Fibroblast of peridontal ligament (primary cell): Measurements from ENCODE around the gene AOAH.

ENCODE experiments used
- DNase-seq: peaks from one replicate; pipeline ENCODE4 v3.0.0-alpha.2; 2010; ENCODE audit errors: extremely low read depth

AOAH gene, protein sequence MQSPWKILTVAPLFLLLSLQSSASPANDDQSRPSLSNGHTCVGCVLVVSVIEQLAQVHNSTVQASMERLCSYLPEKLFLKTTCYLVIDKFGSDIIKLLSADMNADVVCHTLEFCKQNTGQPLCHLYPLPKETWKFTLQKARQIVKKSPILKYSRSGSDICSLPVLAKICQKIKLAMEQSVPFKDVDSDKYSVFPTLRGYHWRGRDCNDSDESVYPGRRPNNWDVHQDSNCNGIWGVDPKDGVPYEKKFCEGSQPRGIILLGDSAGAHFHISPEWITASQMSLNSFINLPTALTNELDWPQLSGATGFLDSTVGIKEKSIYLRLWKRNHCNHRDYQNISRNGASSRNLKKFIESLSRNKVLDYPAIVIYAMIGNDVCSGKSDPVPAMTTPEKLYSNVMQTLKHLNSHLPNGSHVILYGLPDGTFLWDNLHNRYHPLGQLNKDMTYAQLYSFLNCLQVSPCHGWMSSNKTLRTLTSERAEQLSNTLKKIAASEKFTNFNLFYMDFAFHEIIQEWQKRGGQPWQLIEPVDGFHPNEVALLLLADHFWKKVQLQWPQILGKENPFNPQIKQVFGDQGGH

GRCh38 chr7:36723951-36724664, at the start of gene AOAH:
TSS of gene AOAH (minus strand) at chr7:36724494. CDS start at chr7:36724148, 346 bp downstream.
- DNase-seq = no peak

DNA sequence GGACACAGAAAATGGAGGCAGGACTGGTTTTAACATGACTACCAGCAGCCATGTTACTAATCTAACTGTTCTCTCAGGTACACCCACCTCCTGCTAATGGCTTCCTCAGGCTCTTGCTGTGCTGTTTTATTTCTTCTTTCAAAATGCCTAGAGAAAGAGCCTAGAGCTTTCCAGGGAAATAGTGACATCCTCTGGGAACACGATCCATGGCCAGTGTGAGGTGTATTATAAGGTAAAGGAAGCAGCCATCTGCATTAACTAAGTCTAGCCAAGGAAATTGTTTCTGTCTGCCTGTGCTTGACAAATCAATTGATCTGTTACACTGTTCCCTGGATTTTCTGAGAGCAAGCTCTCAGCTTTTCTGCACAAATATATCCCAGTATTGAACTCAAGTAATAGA, 42.2 kb upstream of the AOAH start:
- DNase-seq = no peak

DNA sequence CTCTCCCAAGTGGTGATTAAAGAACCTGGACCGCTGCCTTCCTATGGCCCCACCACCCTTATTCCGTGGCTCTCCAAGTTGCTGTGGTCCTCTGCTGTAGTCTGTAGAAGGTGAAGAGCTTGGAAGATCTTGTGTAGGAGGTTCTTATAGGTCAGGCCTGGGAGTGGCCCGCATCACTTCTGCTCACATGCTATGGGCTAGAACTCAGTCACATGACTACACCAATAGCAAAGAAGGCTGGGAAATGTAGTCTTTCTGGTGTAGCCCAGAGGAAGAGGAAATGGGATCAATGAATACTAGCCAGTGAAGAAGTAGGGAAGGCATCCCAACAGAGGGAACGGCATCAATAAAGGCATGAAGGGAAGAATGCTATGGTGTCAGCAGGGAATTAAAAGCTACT, 41.3 kb upstream of the AOAH start:
- no peak for DNase-seq

GRCh38 chr7:36764929-36765328, 40.6 kb upstream of the AOAH start:
- DNase-seq = no peak

DNA sequence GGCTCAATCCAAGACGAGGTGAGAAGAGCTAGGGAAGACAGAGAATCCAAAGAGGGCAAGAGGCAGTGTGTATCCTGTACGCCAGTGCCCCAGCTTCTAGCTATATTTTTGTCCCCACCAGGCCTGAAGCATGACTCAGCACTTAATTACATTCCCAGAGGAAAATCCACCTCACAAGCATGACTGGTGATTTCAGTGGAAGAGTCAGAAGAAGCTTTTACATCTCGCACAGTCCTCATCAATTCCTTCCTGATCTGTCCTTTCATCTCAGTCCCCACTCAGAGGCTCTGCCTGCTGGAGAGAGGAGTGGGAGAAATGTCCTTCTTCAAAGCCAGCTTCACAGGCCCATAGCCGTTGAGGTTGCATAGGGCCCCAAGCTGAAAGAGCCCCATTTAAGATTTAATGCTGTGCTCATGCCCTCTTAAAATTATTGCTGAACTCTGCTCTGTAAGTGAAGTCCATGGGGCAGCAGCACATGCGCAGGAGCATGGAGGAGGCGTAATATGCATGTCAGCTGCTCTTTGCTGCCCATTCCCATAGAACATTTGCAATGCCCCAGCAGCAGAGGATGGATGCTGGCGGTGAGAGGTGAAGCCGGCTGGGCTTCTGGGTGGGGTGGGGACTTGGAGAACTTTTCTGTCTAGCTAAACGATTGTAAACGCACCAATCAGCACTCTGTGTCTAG, 39.0 kb upstream of the AOAH start:
- DNase-seq = no peak

DNA sequence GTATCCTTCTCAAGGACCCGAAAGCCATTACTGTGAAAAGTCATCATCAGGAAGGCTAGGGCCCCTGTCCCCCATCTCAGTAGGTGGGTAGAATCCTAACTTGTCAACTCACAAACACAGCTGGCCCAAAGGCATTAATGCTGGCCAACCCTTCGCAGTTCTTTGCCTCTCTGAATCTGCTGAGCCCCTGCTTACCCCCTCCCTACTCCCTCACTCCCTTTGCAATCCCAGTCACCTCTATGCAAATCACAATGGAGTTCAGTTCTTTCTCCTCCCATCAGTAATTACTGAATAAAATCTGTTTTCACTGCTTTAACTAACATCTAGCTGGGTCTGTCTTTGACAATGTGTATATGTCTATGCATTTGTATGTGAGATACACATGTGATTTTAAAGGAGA, 38.1 kb upstream of the AOAH start:
- no peak for DNase-seq

GRCh38 chr7:36761835-36762234, 37.5 kb upstream of the AOAH start:
- DNase-seq = no peak

DNA sequence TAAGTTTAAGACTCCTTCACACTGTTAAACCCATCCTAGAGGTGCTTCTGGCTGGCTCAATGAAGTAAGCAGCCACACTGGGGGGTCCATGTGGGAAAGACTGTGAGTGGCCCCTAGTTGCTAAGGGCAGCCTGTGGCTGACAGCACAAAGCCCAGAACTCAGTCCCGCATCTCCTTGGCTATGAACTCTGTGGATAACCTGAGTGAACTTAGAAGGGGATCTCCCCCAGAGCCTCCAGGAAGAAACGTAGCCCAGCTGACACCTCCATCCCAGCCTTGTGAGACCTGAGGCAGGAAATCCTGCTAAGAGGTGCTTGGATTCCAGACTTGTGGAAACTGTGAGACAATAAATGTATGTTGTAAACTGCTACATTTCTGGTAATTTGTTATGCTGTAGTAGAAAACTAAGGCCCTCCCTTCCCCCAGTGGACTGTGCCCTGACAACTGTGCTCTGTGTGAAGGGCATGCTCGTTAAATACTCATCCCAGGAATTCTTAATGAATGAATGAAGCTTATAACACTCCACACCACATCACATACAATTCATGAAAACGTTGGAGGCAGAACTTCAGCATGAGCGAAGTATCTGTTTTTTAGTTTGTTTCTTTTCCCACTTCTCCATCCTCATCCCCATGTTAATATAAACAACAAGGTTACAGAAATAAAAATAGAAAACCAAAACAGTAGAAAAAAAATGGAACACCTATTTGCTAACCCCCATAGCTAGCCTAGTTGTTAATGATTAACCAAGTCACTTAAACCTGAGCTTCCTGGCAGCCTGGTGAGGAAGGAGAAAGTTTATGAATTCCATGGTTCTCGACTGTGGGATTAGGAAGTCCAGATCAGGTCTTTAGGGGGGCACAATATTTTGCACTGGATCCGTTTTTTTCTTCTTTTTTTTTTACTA, 36.8 kb upstream of the AOAH start:
- no peak for DNase-seq

GRCh38 chr7:36758879-36759278, 34.6 kb upstream of the AOAH start:
- DNase-seq = no peak

DNA sequence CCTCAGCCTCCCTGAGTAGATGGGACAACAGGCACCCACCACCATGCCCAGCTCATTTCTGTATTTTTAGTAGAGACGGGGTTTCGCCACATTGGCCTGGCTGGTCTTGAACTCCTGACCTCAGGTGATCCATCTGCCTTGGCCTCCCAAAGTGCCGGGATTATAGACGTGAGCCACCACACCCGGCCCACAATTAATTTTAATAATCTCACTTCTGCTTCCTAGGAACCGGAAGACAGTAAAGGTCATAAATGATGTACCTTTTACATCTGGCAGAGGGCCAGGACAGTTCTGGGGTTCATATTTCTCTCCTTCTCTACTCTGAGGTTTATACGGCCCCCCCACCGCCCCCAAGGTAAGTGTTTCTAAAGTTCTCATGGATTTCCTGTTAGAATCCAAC, 31.2 kb upstream of the AOAH start:
- DNase-seq = no peak

- no peak for DNase-seq
Measured at GRCh38 chr7:36752026-36752711, 27.9 kb upstream of the AOAH start.

DNA sequence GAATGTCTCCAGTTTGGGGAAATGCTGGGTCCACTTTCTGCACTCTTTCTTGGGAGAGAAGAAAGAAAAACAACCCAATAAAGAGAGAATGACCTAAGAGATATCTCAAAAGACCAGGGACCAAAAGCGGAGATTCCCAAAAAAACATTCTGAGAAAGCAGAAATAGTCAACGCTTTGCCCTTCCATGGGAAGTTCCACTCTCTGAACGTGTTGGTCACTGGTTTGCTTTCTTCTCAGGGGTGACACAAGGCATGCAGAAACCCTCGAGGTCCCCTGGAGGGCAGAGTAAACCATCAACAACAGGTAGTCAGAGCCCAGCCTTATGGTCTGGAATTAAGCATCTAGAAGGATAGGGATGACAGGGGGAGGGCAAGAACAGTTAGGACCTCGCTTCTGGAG, 26.2 kb upstream of the AOAH start:
- no peak for DNase-seq

DNA sequence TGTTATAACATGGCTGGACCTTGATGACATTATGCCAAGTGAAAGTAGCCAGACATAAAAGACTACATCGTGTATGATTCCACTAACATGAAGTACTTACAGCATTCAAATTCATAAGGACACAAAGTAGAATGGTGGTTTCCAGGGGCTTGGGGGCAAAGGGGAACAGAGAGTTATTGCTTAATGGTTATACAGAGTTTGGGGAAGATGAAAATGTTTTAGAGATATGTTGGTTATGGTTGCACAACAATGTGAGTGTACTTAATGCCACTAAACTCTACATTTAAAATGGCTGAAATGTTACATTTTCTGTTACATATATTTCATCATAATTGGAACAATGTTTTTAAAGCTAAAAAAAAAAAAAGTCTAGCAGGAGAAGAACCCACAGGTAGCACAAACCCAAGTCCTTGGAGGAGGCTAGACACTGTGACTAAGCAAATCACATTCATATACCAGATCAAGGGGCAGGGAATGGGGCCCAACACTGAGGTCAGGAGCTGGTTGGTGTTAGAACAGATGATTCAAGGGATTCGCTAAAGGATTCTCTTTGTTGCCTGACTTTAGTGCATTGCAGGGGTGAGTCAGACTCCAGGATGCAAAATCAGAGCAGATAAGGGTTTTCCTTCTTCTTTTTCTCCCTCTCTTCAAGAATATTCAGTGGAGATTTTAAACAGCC, 25.1 kb upstream of the AOAH start:
- no peak for DNase-seq

DNA sequence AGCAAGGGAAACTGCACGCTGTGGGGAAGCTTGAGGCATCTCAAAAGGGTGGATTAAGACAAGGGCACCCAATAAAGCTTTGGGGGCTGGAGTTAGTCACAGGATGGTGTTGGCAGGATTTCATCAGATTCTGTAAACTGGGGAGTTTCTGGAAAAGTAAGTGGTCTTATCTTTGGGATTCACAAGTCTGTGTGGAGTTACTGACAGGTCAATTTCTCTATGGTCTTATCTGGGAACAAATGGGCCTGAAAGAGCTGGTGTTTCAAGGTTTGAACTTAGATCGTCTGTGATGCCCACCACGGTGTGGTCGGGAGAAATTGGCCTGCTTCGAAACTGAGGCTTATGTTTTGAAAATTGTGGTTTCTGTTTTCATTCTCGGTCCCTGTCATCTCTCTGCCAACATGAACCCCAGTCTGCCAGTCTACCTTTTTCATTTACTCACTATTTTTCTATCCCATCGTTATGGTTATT, 23.8 kb upstream of the AOAH start:
- no peak for DNase-seq

DNA sequence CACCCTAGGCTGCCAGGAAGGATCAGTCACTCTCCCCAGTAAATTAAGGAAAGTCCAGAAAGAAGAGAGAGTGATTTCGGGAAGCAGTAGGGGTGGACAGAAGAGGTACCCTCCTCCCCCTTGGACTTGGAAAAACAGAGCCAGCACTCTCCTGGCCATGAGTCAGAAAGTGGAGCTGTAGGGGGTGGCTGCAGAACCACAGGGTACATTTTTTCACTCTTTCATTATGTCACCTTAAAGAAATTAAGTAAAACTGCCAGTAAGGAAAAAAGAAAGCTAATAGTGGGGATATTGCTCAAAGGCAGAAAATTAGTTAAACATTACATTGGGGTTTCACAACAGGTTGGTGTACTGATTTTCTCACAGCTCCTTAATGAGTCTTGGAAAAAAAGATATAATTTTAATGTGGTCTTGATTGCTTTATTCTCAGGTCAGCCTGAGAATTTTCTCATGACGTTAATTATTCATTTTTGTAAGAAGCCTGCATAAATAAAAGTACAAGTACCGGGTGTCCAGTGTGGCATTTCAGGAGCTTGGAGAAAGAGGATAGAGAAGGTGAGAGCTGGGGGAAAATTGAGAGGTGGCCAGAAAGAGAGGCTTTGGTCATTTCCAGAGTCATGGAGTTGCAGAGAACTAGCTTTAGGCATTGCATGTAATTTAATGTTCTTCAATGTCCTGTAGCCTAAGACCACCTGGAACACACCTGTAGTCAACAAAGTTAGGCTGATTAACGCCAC, 23.2 kb upstream of the AOAH start:
- no peak for DNase-seq

- DNase-seq = no peak
Measured at GRCh38 chr7:36746347-36746746, 22.1 kb upstream of the AOAH start.

- DNase-seq = no peak
Measured at GRCh38 chr7:36742911-36743775, 18.8 kb upstream of the AOAH start.

- DNase-seq = no peak
Measured at GRCh38 chr7:36741866-36742265, 17.6 kb upstream of the AOAH start.
